Measurements from ENCODE around the gene EEF1AKMT4.

The EEF1AKMT4 gene

GRCh38 chr3:184299488-184300377, 50.3 kb downstream of the EEF1AKMT4 start:
- peak; percentile 1 for ATAC-seq
- DNase-seq = no peak

GRCh38 chr3:184300378-184300720, 50.9 kb downstream of the EEF1AKMT4 start:
- DNase-seq (no peak), ATAC-seq (no peak)

GRCh38 chr3:184305577-184305976, 56.1 kb downstream of the EEF1AKMT4 start:
- DNase-seq = no peak
- peak; percentile 36 for ATAC-seq

GRCh38 chr3:184306341-184306972, 57.0 kb downstream of the EEF1AKMT4 start:
- no peak for DNase-seq
- ATAC-seq = no peak

GRCh38 chr3:184307915-184308314, 58.4 kb downstream of the EEF1AKMT4 start:
- ATAC-seq (no peak), DNase-seq (no peak)

Data from stimulated activated naive CD8-positive, alpha-beta T cell treated with anti-CD3 and anti-CD28 coated beads, Interleukin-15, Interleukin-2, amounts not matched to agents 100 U/mL and 50 U/mL, for 24 hours (primary cell).